Measurements from ENCODE around the gene HNRNPA1.
"Not testable (repeated sequence)": the region's sequence is repeated elsewhere in the genome, so short reads cannot be mapped to it uniquely, and the experiment has no call there.

The HNRNPA1 gene

GRCh38 chr12:54276368-54276767, 4.2 kb upstream of the HNRNPA1 start:
- DNase-seq (ENCODE audit: low read depth): no peak

GRCh38 chr12:54277823-54278276, 2.7 kb upstream of the HNRNPA1 start:
- DNase-seq (ENCODE audit: low read depth): no peak

- no peak for DNase-seq (ENCODE audit: low read depth)
Observed at GRCh38 chr12:54279227-54279631, 1.3 kb upstream of the HNRNPA1 start.

- peak; percentile 99 for DNase-seq (ENCODE audit: low read depth)
Observed at GRCh38 chr12:54279632-54280467, 676 bp upstream of the HNRNPA1 start, which contains the start of gene CBX5. CBX5 (minus strand) TSS chr12:54280122; CDS start chr12:54257650, 22,472 bp downstream.

GRCh38 chr12:54281261-54281638, 724 bp downstream of the HNRNPA1 start:
- DNase-seq (ENCODE audit: low read depth): not testable (repeated sequence)

GRCh38 chr12:54281694-54282093, 1.2 kb downstream of the HNRNPA1 start:
- not testable (repeated sequence) for DNase-seq (ENCODE audit: low read depth)

- no peak for DNase-seq (ENCODE audit: low read depth)
Observed at GRCh38 chr12:54282949-54283593, 2.5 kb downstream of the HNRNPA1 start.

GRCh38 chr12:54284070-54284780, 3.7 kb downstream of the HNRNPA1 start:
- DNase-seq (ENCODE audit: low read depth): not testable (repeated sequence)

GRCh38 chr12:54285150-54286041, 4.9 kb downstream of the HNRNPA1 start:
- DNase-seq (ENCODE audit: low read depth): no peak

- DNase-seq (ENCODE audit: low read depth): no peak
Observed at GRCh38 chr12:54286042-54287030, 5.8 kb downstream of the HNRNPA1 start.

- DNase-seq (ENCODE audit: low read depth): no peak
Observed at GRCh38 chr12:54287261-54288157, 7.0 kb downstream of the HNRNPA1 start.

- DNase-seq (ENCODE audit: low read depth): no peak
Observed at GRCh38 chr12:54292083-54292930, 11.8 kb downstream of the HNRNPA1 start.

GRCh38 chr12:54292931-54293241, 12.4 kb downstream of the HNRNPA1 start:
- no peak for DNase-seq (ENCODE audit: low read depth)

- DNase-seq (ENCODE audit: low read depth): no peak
Observed at GRCh38 chr12:54294152-54294952, 13.8 kb downstream of the HNRNPA1 start.

GRCh38 chr12:54294953-54295566, 14.5 kb downstream of the HNRNPA1 start:
- DNase-seq (ENCODE audit: low read depth): no peak

GRCh38 chr12:54296393-54297099, 16.0 kb downstream of the HNRNPA1 start:
- DNase-seq (ENCODE audit: low read depth): no peak

- no peak for DNase-seq (ENCODE audit: low read depth)
Observed at GRCh38 chr12:54298904-54299303, 18.4 kb downstream of the HNRNPA1 start.
